Neural progenitor cell (in vitro differentiated cells): ENCODE data around the gene LTBP1.

Experiments used
- EZH2 ChIP-seq: fragments of 200-600 bp; sonication (generic); IDR thresholded peaks from 2 replicates; pipeline ENCODE4 v1.6.1; 2017; ENCODE audit warnings: antibody characterized with exemption, mild to moderate bottlenecking, moderate library complexity
- EZH2phosphoT487 ChIP-seq: fragments of 200-600 bp; sonication (generic); IDR thresholded peaks from 2 replicates; pipeline ENCODE4 v1.6.1; 2017; ENCODE audit warnings: antibody characterized with exemption
- TF ChIP-seq, protein P1 (sequence below): fragments of 200-600 bp; sonication (generic); IDR thresholded peaks from 2 replicates; pipeline ENCODE4 v1.5.1; 2017; ENCODE audit warnings: antibody characterized with exemption, mild to moderate bottlenecking

DNA sequence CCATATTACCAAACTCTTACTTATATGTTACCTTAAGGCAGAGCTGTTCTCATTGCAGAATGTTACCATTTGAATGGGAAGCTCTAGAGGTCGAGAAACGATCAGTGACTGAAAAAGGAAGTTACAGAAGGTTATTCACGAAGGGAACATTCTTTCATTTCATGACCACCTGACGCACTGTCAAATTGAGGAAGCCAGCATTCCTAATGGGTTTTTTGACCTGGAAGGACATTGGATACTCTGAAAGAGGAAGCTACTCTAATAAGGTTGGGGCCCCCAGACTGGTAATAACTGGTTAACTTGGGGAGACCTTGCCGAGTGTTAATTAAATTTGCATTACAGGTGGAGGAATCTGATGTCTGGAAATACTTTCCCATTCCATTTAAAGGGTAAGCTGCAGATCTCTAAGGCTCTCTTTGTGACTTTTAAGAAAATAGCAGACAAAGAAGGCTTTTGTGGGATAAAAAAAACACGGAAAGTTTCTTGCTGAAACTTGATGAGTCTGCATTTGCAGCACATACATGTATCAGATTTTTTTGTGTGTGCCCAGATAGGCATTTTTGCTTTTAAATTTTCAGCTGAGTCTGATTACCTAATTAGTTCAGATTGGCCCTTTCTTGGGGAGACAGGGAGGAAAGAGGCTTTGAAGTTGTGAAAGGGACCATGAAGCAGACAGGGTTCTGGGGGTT, 137.1 kb downstream of the LTBP1 start:
- TF ChIP-seq EZH2 (no peak), EZH2phosphoT487 (no peak)
- TF ChIP-seq, protein P1, sequence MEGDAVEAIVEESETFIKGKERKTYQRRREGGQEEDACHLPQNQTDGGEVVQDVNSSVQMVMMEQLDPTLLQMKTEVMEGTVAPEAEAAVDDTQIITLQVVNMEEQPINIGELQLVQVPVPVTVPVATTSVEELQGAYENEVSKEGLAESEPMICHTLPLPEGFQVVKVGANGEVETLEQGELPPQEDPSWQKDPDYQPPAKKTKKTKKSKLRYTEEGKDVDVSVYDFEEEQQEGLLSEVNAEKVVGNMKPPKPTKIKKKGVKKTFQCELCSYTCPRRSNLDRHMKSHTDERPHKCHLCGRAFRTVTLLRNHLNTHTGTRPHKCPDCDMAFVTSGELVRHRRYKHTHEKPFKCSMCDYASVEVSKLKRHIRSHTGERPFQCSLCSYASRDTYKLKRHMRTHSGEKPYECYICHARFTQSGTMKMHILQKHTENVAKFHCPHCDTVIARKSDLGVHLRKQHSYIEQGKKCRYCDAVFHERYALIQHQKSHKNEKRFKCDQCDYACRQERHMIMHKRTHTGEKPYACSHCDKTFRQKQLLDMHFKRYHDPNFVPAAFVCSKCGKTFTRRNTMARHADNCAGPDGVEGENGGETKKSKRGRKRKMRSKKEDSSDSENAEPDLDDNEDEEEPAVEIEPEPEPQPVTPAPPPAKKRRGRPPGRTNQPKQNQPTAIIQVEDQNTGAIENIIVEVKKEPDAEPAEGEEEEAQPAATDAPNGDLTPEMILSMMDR = no peak
